ENCODE data around the gene DDIT4.
"Not testable (repeated sequence)": the region's sequence is repeated elsewhere in the genome, so short reads cannot be mapped to it uniquely, and the experiment has no call there.

The DDIT4 gene, protein sequence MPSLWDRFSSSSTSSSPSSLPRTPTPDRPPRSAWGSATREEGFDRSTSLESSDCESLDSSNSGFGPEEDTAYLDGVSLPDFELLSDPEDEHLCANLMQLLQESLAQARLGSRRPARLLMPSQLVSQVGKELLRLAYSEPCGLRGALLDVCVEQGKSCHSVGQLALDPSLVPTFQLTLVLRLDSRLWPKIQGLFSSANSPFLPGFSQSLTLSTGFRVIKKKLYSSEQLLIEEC
- total RNA-seq: 31.2 to 116 (median 64.1) reads per million in 4 experiments

DNA sequence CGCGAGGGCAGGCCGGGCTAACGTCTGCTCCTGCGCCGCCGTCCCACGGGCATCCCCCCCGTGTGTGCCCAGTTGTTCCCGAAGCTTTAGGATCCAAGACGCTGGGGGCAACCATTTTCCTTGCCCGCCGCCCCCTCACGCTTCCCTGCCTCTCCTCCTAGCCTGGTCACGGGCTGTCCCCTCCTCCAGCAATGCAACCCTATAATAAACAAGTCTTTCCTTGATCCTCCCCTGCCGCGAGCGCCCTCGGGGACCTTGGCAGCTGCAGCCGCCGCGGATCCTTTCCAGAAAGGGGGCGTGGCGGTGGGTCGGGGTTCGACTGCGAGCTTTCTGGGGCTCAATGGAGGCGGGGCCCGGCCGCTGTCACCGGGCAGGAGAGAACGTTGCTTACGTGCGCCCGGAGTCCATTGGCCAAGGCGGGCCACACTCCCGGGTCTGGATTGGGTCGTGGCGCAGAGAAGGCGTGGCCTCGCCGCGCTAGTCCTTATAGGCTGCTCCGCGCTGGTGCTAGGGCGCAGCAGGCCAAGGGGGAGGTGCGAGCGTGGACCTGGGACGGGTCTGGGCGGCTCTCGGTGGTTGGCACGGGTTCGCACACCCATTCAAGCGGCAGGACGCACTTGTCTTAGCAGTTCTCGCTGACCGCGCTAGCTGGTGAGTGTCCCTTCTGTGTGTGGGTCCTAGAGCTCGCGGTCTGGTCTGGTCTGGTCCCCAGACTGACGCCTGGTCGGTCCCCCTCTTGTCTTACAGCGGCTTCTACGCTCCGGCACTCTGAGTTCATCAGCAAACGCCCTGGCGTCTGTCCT is at the start of gene DDIT4:
Gene DDIT4, plus strand, starts transcription at position 515 of the 803 bp plus-strand sequence. CDS start 293 bp downstream, outside the sequence.
- DNase-seq: peak; percentile 96

DNA sequence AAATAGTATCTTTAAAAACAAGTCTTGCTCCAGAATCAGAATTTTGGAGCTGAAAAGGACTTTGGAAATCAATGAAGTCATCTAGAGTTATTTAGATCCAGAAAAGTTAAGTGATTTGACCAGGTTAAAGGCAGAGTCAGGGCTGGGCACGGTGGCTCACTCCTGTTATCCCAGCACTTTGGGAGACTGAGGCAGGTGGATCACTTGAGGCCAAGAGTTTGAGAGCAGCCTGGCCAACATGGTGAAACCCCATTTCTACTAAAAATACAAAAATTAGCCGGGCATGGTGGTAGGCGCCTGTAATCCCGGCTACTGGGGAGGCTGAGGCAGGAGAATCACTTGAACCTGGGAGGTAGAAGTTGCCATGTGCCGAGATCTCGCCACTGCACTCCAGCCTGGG is 49.5 kb upstream of the DDIT4 start:
- DNase-seq: not testable (repeated sequence)

DNA sequence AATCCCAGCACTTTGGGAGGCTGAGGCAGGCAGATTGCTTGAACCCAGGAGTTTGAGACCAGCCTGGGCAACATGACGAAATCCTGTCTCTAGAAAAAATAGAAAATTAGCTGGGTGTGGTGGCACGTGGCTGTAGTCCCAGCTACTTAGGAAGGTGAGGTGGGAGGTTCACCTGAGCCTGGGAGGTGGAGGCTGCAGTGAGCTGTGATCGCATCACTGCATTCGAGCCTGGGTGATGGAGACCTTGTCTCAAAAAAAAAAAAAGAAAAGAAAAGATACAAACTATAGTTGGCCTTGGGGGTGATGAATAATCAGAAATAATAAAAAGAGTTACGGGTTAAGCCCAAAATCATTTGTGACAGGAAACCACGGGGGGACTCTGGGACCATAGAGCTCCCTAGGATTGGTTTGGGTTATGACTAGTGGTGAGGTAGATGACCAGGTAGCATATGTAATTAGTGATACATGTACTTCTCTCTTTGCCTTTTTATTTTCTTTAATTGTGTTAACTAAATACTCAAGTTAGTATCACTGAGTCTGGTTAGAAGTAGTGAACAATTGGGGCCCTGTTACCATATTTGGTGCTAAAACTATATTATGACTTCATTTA is 47.2 kb upstream of the DDIT4 start:
- no peak for DNase-seq

DNA sequence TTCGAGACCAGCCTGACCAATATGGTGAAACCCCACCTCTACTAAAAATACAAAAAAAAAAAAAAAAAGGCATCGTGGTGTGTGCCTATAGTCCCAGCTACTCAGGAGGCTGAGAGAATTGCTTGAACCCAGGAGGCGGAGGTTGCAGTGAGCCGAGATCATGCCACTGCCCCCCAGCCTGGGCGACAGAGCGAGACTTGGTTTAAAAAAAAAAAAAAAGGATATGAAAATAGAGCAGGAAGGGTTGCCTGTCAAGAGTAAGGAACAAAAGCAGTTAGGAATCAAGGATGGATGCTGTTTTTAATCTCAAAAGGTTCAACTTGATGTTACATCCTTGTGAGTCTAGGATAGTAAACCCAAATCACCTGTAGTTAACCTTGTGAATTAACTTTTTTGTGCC is 45.9 kb upstream of the DDIT4 start:
- DNase-seq: no peak

DNA sequence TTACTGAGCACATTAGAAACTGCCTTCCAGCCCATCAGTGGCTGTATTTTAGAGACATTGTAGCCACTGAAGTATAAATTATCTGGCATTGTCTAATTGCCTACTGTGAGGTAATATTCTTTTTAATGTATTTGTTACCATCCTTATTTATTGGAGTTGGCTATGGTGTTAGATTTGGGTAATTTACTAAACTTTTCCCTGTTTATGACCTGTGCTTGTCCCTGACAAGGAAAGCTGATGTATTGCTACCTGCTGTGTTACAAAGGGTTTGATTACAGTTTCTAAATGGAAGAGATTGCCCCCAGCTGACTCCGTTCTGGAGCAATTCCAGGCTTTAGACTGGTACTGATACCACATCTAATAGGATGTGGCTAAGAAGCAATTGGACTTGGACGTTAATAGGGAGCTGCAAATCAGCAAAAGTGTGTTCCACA is 45.4 kb upstream of the DDIT4 start:
- no peak for DNase-seq

DNA sequence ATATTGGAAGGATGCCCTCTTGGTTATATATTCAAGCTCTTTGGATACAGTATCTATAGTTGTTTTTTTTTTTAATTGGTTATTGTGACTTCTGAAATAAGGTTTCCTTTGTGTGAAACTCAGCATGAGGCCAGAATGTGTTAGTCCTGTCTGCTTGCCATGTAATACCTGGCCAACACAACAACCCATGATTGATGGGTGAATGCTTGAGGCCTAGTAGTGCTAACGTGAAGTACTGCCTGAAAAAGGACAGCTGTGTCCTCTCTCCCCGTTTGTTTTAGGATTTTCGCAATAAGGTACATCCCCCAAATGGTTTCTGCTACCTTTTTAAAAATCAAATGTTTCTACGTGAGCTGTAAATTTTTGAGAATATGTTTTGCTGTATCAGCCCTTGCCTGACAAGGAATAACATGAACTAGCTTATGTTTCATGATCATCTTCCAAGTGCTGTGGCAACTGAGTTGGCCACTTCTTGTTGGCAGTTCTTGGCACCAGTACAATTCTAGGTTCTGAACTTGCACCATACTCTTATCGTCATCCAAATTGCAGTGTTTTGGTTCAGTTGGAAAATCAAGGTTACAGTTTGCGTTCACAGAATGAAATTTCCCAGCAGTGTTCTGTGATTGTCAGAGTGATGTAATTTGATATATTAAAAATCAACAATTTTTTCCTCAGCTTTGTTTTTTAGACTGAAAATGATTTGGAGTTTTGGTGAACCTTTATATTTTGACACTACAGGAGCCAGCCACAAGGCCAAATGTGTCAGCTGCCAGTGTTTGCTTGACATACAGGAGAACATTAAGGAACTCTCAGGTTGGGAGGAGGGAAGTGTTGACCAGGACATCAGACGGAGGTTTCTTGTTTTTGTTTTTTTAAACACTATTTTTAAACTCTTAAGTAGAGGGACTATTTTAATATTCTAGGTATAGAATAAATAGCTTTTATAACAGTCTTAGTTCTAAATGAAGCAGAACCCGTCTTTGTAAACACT is 44.2 kb upstream of the DDIT4 start:
- DNase-seq: no peak

DNA sequence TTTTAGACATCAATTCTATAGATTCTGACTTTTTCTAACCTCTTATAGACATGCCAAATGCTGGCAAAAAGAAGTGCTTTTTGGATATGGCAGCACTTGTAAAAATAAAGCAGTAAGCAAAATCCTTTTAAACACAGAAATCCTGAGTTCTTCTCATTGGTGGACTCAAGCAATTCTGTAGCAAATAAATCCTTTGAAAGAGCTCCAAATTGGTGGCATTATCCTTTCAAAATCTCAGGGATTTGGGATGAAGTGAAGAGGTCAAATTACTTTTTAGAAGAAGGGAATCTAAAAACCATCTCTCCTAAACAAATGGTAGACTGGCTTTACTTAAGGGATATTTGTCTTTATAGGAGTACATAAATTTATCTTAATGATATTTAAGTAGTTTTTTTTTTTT is 40.1 kb upstream of the DDIT4 start:
- no peak for DNase-seq

DNA sequence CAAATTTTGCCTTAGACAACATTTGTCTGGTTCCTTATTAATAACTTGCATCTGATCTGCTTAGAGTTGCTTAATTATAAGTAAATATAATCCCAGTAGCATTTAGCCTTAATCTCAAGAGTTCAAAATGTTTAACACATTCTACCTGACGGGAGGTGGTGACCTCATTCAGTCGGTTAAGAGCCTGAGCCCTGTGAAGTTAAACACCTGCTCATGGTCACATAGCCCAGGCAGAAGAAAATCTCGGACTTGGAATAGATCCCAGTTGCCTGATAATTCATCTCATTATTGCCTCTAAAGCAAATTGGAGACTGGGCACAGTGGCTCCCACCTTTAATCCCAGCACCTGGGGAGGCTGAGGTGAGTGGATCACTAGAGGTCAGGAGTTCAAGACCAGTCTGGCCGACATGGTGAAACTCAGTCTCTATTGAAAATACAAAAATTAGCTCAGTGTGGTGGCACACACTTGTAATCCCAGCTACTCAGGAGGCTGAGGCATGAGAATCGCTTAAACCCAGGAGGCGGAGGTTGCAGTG is 39.1 kb upstream of the DDIT4 start:
- DNase-seq: no peak

DNA sequence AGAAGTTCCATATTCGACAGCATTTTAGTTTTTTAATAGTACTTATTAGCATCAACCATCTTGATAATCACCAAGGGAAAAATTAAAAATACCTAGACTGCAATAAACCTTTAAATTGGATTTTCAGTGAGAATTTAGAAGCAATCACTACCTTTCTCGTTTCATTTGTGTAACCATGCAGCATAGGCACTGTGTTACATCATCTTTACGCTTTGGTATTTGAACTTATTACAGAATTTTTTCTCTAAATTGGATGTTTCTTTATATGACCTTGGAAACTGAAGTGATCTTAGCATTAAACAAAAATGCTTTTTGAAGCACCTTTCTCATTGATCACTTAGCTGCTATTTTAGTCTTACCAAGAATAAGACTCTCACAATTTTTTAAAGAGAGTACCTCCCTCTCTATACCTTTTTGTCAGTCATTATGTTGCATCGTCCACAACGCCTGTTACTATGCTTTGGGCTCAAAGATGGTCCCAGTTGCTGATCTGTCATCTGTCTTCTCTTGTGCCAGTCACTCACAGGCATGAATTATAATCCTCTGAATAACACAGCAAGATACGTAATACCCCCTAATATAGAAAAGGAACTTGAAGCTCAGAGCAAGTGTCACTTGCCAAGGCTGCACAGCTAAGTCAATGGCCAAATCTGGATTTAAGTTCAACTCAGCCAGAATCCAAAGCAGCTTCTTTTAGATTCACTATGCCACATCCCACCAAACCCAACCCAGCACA is 38.0 kb upstream of the DDIT4 start:
- DNase-seq: no peak

DNA sequence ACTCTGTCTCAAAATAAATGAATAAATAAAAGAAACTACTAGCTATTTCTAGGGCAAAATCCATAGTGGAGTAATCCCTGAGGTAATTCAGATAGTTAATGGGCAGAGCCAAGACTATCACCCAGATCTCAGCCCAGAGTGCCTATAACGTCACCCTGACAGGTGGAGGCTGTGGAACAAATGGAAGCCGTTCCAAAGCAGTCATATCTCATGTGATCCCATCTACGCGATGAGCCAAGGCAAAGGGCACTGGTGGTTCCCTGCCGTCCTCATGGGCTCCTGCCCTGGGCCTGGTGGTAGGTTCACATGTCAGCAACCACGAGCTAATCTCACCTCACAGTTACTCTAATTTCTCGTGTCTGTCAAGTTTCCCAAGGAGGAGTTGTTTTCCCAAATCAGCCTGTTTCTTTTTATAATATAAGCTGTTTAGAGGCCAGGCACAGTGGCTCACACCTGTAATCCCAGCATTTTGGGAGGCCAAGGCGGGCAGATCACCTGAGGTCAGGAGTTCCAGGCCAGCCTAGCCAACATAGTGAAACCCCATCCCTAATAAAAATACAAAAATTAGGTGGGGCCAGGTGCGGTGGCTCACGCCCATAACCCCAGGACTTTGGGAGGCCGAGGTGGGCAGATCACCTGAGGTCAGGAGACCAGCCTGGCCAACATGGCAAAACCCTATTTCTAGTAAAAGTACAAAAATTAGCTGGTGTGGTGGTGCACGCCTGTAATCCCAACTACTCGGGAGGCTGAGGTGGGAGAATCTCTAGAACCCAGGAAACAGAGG is 35.1 kb upstream of the DDIT4 start:
- no peak for DNase-seq

DNA sequence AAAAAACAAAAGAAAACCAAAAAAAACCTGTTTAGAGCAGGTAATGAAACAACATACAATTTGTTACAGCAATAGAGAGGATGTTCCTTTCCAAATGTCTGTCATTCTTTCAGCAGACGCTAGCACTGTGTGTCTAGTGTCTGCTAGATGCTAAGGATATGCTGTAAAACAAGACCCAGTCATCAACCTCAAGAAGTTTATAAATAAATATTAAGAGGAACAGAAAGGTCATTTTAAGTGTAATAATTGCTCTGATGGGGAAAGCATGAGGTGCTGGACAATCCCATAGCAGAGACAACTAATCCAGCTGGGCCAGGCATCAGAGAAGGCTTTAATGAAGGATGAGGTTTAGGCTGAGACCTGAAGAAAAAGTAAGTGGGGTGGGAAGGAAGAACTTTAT is 34.3 kb upstream of the DDIT4 start:
- no peak for DNase-seq

DNA sequence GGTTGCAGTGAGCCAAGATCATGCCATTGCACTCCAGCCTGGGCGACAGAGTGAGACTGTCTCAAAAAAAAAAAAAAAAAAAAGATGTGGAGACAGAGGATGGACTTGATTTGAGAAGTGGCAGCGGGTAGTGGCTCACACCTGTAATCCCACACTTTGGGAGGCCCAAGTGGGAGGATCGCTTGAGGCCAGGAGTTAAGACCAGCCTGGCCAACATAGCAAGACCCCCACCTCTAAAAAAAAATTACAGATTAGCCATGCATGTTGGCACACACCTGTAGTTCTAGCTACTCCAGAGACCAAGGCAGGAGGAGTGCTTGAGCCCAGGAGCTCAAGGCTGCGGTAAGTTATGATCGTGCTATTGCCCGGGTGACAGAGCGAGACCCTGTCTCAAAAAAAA is 33.4 kb upstream of the DDIT4 start:
- no peak for DNase-seq

DNA sequence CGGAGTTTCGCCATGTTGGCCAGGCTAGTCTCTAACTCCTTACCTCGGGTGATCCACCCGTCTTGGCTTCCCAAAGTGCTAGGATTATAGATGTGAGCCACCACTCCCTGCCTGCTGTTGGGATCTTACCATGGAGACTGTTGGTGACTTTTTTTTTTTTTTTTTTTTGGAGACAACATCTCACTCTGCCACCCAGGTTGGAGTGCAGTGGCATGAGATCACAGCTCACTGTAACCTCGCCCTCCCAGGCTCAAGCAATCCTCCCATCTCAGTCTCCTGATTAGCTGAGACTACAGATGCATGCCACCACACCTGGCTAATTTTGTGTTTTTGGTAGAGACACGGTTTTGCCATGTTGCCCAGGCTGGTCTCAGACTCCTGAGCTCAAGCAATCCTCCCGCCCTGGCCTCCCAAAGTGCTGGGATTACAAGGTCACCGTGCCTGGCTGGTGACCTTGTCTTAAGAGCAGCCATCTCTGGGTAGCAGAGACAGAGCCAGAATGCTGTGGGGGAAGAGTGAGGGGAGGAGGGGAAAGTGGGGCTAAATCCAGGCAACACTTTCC is 32.0 kb upstream of the DDIT4 start:
- no peak for DNase-seq

DNA sequence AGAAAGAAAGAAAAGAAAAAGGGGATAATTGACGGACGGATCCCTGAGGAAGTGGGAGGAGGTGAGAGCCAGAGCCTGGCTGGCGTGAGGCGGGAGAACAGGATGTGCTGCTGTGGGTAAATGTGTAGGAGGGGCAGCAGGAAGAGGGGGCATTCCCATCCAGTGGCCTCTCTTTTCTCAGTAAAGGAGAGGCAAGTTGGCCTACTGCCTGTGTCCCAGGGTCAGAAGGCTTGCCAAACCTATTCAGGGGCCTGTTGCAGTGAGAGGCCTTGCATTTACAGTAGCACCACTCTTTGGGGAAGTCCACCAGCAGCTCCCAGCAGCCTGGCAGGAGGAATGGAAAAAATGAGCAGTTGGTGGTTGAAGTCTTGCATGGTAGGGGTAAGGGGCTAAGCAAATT is 31.0 kb upstream of the DDIT4 start:
- no peak for DNase-seq

DNA sequence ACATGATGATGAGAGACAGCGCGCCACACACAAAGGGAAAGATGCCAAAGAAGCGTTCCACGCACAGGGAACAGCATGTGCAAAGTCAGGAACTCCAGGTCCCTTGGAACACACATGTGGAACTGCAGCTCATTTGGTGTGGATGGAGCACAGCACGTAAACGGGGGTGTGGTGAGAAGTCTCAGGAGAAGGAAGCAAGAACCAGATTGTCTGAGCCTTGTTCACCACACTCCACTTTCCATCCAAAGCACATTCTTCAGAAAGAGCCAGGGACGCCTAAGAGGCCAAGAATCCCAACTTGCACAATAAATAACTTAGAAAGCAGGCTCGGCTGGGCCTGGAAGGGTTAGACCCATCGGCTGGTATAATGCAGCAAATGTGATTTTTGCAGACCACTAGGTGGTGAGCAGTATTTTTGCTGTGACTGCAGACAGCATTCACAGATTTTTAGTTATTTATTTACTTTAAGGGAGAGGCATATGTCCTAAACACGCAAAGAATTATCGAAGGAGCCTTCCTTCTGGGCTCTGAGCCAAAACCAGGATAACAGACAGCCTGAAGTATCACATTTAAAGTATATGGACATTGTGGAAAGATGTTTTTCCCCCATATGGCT is 29.8 kb upstream of the DDIT4 start:
- no peak for DNase-seq

DNA sequence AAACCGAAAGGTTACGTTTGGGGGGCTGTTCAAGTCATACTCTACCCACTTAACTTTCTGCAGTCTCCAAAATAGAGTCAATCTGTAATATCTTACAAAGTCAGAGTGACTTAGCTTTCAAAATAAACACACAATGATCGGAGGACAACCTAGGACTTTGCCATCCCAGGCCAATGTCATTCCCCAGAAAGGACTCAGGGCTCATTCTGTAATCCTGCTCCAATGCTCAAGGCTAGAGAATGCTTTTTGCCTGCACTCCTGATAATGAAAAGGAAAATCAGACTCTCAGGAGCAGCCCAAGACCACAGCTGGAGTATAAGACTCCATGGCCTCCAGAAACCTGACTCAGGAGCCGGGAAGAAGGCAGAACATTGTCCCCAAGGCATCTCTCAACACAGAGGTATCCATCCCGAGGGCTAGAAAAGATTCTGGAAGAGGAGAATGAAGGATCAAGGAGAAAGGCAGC is 29.1 kb upstream of the DDIT4 start:
- no peak for DNase-seq

DNA sequence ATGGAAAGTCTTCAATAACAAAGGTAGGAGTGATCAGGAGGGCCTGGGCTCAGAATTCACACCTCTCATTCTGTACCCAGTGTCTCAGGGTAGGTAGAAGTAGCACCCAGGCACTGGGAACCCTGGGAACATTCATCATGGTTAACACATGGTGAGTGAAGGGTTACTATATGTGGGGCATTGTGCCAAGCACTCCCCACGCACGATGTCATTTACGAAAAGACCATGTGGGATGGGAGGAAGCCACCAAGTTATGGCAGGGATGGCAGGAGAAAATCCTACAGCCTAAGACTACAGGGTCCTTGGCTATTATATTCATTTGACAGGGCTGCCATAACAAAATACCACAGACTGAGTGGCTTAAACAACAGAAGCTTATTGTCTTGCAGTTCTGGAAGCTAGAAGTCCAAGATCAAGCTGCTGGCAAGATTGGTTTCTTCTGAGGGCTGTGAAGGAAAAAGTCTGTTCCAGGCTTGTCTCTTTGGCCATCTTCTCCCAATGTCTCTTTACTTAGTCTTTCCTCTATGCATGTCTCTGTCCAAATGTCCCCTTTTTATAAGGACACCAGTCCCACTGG is 27.7 kb upstream of the DDIT4 start:
- no peak for DNase-seq

DNA sequence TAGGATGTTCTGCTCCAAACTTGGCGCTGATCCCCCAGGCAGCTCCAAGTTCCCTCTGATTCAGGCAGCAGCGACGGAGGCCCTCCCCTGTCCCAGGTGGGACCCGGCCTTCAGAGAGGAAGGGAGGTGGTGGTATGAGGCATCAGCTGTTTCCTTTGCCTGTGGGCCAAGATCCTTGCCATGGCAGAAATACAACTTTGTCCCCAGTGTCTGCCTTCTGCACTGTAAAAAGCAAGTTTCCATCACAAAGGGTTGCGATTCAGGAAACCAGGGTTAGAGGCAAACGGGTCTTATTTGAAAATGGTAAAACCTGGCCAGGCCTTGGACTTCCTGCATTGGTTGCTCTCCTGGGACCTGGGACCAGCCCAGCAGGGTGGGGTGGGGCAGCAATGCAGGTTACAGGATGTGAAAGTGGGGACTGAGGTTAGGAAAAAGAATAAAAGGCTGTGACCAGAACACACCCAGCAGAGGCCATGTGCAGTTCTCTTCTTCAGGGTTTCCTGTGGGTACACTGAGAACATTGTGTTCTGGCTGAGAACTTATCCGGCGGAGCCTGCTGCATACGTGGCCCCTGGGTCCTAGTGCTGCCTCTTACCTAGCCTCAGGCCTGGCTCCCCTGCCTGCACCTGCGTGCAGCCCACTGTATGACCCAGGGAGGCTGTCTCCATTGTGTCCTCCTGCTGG is 25.1 kb upstream of the DDIT4 start:
- peak; percentile 34 for DNase-seq
